Kidney epithelial cell (primary cell): ENCODE measurements around the gene SLC23A2. TPM values are rescaled to one million over a fixed set of nuclear protein-coding genes. Genes with fewer than 3 reads are reported as not detected.

Experiments
- DNase-seq: peaks from one replicate; pipeline ENCODE4 v3.0.0-alpha.2; 2010; ENCODE audit warnings: low read depth
- H3K27me3 ChIP-seq: 2 replicates; pipeline ENCODE4 v1.6.0; 2011; ENCODE audit warnings: low read length; ENCODE audit not compliant: control insufficient read depth, insufficient read depth
- H3K36me3 ChIP-seq: 2 replicates; pipeline ENCODE4 v1.5.1; 2011; ENCODE audit warnings: low read length; ENCODE audit not compliant: control insufficient read depth, insufficient read depth
- H3K4me3 ChIP-seq: 2 replicates; pipeline ENCODE4 v1.5.1; 2011; ENCODE audit warnings: low read depth, mild to moderate bottlenecking, control low read depth, low read length
- CTCF ChIP-seq: IDR thresholded peaks from 2 replicates; pipeline ENCODE4 v1.5.1; 2011; ENCODE audit warnings: mild to moderate bottlenecking, moderate library complexity, low read length, control low read depth, inconsistent platforms; ENCODE audit not compliant: insufficient read depth, poor library complexity, severe bottlenecking
- total RNA-seq: library from RNA; depleted of rRNA; stranded (reverse); fragments of >200 nt; gene quantifications from 2 replicates; pipeline ENCODE4 v1.2.3, GENCODE V29; 2015

SLC23A2 gene
- total RNA-seq, 1 donor from 2014 or later: 21.4 TPM

DNA sequence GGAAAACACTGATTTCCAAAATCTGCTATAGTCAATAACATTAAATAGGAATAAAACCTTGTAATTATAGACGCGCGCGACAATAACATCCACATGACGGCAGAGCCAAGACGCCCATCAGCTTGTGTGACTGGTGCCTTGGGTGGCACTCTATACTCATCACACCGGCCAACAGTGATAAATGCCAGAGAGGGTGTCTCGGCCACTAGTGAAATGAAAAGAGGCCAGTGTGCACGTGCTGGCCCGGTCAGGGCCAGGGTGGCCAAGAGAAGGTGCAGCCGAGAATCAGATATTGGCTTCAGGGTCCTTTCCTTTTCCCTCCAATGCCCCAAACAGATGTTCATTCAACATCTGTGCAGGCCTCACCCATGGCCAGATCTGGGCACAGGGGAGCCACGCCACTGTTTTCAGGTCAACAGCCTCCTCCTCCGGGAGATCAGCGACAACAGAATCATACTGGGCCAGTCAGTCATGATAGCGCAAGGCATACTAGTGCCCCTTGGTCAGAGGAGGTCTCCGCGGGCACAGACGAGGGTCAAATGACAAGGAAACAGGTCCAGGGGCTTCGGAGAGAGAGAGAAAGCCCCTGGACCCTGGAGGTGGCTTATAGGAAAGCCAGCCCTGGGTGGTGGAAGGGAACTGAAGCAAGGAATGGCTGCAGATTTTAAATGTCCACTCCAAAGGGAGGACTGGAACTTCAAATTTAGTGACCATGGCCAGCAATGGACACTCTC, 145.1 kb downstream of the SLC23A2 start:
- no peak overlapping the region for H3K4me3 ChIP-seq
- peaks cover 1% of the 10 kb centered on the region for H3K36me3 ChIP-seq
- no peak for TF ChIP-seq CTCF
- H3K27me3 ChIP-seq: no peaks in the 10 kb centered on the region
- no peak for DNase-seq

GRCh38 chr20:4855555-4855954, 145.8 kb downstream of the SLC23A2 start:
- Histone ChIP-seq H3K36me3 (peaks cover 1% of the 10 kb centered on the region), H3K4me3 (no peak overlapping the region), H3K27me3 (no peaks in the 10 kb centered on the region)
- no peak for TF ChIP-seq CTCF
- DNase-seq: no peak

- Histone ChIP-seq H3K4me3 (no peak overlapping the region), H3K27me3 (no peaks in the 10 kb centered on the region), H3K36me3 (peaks cover 1% of the 10 kb centered on the region)
- no peak for DNase-seq
- TF ChIP-seq CTCF: no peak
Observed at GRCh38 chr20:4855097-4855496, 146.2 kb downstream of the SLC23A2 start.

DNA sequence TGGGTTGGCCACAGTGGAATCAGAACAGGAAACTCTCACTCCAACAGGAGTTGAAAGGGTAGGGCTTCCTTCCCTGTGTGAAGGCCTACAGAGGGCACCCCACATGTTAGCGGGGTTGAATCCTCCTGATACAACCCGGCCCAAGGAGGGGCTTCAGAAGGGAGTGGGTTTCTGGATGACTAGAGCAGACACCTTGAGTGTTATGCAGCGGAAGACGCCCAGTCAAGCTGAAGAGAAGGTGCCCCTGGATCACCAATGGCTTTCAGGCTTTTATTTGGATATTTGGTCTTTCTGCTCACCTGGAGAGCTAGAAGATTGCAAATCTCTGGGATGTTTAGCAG, 146.8 kb downstream of the SLC23A2 start:
- TF ChIP-seq CTCF: no peak

DNA sequence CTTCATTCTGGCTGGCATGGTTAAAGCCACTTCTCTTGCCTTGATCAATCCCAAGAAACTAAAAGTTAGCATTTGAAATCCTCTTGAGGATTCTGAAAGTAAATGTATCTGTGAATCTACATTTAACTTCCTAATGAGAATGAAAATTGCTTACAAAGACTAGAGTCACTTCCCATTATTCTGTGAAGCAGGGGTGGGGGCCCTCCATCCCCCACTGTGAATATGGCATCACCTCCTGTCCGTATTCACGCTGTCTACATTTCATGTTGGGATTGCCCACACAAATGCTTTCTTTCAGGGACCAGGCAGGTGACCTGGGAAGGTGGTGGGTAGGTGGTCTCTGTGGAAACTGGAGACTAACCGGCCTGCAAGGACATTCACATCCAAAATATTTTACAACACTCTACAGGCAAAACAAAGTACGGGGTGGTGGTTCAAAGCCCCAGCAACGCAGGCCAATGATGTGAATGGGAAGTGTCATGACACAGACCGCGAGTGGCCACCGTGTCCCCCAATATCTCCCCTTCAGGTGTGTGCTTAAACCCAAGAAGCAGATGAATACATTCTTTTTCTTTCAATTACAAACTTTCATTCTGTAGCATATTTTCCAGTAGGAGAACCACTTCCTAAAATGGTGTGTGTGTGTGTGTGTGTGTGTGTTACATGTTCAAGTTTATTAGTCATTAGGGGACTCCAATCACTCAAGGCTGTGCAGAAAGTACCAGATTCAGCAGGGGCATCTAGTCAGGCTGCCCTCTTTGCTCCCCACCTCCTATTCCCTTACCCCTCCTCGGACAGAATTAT, 147.4 kb downstream of the SLC23A2 start:
- TF ChIP-seq CTCF: no peak
- DNase-seq: no peak
- Histone ChIP-seq H3K4me3 (no peak overlapping the region), H3K27me3 (no peaks in the 10 kb centered on the region), H3K36me3 (peaks cover 1% of the 10 kb centered on the region)

More for the DNA sequence above, 146.8 kb downstream of the SLC23A2 start:
- Histone ChIP-seq H3K36me3 (peaks cover 1% of the 10 kb centered on the region), H3K4me3 (no peak overlapping the region), H3K27me3 (no peaks in the 10 kb centered on the region)
- no peak for DNase-seq

DNA sequence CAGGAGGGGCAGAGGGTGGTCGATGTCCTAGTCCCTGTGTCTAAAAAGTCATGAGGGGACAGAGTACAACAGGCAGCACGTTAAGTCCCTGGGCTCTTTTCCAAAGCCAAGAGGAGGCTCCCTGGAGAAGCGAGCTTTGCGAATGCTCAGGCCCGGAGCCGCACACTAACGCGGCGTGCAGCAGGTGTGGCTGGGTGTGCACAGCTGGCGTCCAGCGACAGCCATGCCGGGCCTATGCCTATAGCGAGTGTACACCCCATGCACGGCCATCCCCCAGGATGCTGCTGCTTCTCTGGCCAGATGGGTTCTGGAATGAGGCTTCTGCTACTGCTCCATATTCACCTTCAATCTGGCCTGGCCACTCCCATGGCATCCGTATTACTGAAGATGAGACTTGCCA, 148.3 kb downstream of the SLC23A2 start:
- TF ChIP-seq CTCF: no peak
- Histone ChIP-seq H3K4me3 (no peak overlapping the region), H3K27me3 (no peaks in the 10 kb centered on the region), H3K36me3 (peaks cover under 1% of the 10 kb centered on the region)
- DNase-seq: no peak
